ENCODE measurements around the gene SURF1.
"Not testable (repeated sequence)": the region's sequence is repeated elsewhere in the genome, so short reads cannot be mapped to it uniquely, and the experiment has no call there.

The SURF1 gene

DNA sequence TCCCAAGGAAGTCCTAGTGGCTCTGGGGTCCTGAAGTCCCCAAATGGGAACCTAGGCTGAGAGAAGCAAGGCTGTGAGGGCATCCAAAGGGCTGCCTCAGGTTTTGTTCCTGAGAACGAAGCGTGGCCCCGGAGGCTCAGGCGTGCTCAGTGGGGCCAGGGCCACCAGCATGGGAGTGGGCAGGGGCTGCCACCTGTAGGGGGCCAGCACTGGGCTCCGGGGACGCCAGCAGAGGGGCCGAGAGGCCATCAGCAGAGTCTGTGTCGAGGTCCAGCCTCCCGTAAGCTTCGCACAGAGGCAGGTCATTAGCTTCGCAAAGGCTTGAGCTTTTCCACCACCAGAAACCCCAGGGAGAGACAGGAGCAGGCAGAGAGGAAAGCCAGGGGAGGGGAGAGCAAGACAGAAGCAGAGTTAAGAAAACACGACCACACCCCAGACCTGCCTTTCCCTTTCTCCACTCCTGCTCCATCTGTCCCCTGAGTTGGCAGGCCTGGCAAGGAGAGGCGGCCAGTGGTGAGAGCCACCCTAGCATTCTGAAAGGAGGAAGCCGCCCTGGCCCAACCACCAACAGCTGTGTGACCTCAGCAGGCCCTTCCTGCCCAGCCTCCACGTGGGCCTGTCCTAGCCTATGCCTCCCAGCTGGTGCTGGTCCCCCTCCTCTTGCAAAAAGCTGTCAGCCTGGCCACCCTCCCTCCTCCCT, 14.8 kb downstream of the SURF1 start:
- DNase-seq = no peak

DNA sequence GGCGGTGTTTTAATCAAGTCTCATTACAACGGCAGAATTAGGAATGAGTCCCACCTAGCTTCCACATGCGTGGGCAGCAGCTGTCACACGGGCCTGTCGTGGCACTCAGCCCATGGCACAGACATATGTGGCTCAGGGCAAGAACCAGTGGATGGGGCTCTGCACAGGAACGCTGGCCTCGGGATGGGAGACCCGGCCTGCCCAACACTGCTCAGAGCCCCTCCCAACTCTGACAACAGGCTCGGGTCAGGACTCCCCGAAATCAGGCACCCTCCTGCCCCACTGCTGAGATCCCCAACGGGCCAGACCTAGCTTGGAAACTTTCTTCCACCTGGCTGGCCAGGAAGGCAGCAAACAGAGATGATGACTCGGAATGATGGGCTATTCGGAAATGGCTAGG, 15.4 kb downstream of the SURF1 start:
- DNase-seq = no peak

DNA sequence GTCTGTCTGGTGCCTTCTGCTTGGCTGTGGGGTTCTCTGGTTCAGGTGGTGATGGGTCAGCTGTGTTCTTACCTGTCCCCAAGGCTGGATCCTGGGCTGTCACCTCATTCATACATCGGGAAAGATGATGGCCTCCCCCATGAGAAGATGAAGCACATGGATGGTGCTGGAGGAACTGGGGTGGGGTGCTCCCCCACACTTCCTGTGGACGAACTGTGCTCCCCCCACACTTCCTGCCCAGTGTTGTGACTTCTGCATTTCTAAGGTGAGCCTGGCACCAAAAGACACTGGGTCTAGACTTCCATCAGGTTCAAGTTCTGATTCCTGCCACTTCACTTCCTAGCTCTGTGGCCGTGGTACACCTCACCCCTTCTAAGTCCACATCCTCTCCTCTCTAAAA, 16.0 kb downstream of the SURF1 start:
- no peak for DNase-seq

- DNase-seq = no peak
Observed at GRCh38 chr9:133339641-133340040, 16.6 kb downstream of the SURF1 start.

DNA sequence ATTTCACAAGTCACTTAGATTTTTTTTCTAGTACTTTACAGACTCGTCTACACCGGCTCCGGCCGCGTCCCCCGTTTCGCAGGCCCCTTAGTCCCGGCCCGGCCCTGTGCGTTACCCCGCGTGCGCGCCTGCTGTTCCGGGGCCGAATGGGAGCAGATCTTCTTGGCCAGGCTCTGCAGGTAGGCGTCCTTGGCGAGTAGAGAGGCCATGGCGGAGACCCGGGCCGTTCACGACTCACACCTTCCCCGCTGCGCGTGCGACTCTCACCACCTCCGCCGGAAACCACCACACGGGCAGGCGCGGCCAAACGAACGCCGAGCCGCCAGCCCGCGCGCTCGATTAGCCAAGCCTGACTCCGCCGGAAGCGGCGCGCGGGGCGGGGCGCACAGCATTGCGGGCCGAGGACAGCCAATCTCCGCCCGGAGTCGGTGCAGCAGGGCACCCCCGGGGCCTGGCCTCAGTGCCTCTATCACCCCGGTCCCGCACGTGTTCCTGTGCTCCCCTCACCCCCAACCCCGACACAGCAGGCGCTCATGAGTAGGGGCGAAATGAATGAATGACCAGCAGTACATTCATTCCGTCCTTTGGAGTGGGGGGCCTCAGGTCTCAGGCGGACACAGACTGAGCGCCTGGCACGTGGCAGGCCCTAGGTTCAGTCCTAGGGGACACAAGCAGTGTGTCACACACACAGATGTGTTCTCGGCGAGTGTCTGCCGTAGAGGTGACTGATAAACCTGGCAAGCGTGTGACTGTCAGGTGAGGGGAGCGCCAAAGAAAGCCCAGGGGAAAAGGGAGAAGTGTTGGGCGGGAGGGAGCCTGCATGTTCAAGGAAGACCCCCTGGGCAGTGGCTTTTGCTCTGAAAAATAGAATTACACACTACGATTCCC, 20.1 kb downstream of the SURF1 start, which contains the start of gene SURF6:
TSS of gene SURF6 (minus strand) at position 265 of the 888 bp plus-strand sequence. CDS start at position 209, 56 bp downstream.
- peak; percentile 89 for DNase-seq

- not testable (repeated sequence) for DNase-seq
Observed at GRCh38 chr9:133334888-133335287, 21.4 kb downstream of the SURF1 start.

GRCh38 chr9:133334161-133334560, 22.1 kb downstream of the SURF1 start:
- DNase-seq = no peak

GRCh38 chr9:133333566-133333965, 22.7 kb downstream of the SURF1 start:
- no peak for DNase-seq

DNA sequence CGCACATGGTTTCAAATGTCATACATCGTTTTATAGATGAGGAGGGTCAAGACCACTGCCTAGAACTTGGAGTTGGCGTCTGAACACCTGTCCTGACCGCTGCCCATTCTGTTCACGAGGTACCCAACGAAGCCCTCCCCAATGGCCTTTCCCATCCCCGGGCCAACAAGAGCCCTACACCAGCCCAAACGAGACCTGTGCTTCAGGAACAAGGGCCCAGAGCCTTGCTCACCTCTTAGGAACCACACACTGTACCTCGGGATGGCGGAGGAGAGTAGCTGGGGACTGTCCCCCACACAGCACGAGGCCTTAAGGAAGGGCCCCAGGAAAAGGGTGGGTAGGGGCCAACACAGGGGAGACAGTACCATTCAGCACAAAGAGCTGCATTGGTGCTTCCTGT, 23.3 kb downstream of the SURF1 start:
- DNase-seq = no peak

DNA sequence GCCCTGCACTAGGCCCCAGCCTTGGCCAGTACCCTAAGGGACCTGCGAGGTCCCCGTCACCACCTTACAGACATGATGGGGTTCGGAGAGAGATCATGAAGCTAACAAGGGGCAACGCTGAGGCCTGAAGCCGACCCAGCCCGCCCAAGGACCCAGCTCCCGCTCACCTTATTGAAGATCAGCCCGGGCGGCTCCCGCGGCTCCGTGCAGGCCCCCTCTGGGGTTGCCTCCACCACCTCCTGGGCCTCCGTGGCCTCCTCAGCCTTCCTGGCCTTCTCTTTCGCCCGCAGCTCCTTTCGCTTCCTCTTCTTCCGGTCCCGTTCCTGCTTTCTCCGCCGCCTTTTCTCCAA, 23.9 kb downstream of the SURF1 start:
- DNase-seq = no peak

DNA sequence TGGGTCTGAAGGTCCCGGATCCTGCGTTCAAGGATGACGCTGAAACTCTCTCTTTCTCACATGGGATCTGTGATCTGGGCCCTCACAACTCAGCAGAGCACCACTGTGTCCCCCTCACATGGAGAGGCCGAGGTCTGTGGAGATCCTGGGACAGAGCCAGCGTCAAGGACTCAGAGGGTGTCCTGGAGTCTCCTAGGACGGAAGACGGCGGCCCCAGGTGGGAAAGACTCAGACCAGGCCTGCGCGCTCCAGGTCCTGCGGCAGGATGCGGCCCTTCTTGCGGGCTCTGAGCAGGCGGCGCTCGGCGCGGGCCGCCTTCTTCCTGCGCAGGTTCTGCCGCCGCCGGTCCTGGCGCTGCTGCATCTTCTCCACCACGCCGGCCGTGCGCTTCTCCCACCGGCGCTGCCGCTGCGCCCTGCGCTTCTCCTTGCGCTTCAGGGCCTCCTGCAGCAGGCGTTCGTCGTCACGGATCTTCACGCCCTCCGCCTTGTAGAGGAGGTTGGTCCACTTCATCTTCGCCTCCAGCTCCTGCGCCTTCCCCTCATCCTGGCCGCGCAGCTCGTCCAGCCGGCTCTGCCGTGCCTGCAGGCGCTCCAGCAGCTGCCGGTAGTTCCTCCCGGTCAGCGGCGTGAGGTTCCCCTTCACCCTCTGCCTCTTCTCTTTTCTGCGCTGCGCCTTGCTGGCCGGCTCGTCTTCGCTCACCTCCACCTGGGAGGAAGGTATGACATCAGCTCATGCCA, 24.5 kb downstream of the SURF1 start:
- no peak for DNase-seq

DNA sequence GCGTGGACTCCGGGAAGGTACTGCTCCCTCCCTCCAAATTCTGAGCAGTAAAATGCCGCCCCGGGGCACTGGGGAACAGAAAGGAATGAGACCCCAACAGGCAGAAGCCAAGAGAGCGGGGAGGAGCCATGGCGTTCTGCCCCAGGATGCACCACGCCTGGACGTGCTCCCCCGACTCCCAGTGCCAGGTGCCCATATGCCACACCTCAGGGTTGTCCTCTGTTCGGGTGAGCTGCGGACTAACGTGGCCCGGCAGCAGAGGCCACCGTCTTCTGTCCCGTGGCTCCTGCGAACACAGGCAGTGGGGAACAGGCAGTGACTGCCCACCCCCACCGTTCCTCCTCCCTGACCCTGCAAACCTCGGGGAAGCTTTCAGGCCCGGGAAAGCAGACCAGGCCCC, 25.1 kb downstream of the SURF1 start:
- no peak for DNase-seq

GRCh38 chr9:133329306-133330156, 26.8 kb downstream of the SURF1 start:
- not testable (repeated sequence) for DNase-seq

- DNase-seq = no peak
Observed at GRCh38 chr9:133327834-133328484, 28.3 kb downstream of the SURF1 start.

DNA sequence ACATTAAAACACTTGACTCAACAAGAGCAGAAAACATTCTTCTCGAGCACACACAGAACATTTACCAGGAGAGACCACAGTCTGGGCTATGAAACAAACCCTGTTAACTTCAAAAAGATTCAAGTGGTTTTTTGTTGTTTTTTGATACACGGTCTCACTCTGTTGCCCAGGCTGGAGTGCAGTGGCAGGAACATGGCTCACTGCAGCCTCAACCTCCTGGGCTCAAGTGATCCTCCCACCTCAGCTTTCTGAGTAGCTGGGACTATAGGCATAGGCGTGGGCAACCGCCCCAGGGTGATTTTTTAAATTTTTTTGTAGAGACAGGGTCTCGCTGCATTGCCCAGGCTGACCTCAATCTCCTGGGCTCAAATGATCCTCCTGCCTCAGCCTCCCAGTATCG, 29.3 kb downstream of the SURF1 start:
- DNase-seq = not testable (repeated sequence)

DNA sequence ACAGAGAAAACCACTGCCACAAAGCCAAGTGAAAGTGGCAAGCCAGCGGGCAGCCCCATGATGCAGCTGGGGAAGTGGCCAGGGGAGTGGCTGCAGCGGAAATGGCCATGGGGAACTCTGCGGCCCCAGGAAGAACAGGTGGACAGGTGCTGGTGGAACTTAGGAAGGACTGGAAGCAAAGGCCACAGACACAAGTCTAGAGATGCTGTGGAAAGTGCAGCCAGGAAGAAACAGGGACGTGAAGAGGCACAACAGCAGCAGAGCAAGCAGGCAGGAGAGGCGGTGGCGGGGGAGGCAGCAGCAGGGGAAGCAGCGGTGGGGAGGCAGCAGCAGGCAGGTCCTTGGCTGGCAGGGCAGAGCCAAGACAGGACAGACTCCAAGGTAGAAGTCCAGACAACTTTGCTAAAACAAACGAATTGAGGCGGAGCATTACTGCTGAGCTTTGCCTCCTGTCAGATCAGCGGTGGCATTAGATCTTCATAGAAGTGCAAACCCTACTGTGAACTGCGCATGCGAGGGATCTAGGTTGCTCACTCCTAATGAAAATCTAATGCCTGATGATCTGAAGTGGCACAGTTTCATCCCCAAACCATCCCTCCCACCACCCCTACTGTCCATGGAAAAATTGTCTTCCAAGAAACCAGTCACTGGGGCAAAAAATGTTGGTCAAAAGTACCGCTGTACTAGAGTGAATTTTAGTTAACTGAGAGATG, 32.1 kb downstream of the SURF1 start:
- DNase-seq = no peak

DNA sequence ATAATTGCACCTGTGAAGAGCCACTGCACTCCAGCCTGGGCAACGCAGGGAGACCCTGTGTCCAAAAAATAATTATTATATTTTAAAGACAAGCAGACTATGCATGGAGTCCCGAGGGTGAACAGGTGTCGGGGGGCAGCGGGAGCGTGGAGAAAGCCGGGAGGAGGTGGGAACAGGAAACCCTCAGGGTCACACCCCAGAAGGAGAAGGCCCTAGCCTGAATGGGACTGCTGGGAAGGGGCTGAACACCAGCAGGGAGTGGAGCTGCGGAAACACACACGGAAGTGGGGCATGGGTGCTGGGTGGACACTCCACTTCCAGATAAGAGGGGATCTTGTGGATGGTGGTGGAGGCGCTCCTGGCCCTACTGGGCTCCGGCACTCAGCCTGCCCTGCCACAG, 33.1 kb downstream of the SURF1 start:
- DNase-seq = no peak

DNA sequence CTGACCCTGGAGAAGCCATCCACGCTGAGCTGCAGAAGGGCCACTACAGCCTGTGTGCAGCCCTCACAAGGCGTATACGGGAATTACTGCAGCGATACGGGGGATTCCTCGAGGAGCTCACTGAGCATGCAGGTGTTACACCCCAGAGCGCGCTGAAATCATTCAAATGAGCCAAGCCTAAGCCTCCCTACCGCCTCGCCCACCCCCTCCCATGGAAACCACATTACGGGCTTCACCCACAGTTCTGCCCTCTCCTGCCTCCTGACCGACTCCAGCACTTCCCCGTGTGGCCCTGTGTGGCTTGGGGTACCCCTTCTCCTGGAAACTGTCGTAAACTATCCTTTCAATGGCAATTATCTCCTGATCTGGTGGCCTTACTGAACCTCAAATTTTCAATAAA, 33.6 kb downstream of the SURF1 start:
- no peak for DNase-seq

- DNase-seq = no peak
Observed at GRCh38 chr9:133321411-133321935, 34.8 kb downstream of the SURF1 start.

- DNase-seq = no peak
Observed at GRCh38 chr9:133320421-133320881, 35.8 kb downstream of the SURF1 start.

DNA sequence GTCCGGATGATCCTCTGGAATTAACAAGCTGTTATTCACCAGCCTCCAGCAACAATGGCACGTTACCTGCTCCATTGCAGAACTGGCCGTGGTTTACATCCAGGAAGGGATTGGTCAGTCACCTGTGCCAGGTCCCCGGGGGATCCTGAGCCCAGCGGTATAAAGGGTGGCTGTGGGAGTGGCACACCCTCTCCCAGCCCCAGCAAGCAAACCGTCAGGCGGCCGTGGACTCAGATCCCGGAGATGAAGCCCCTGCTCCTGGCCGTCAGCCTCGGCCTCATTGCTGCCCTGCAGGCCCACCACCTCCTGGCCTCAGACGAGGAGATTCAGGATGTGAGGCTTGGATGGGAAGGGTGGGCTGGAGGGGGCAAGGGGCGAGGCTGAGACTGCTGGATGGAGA, 38.7 kb downstream of the SURF1 start:
- not testable (repeated sequence) for DNase-seq
